Fibroblast of the conjunctiva (primary cell): Measurements from ENCODE around the gene CAP2.
"Not testable (repeated sequence)": the region's sequence is repeated elsewhere in the genome, so short reads cannot be mapped to it uniquely, and the experiment has no call there.

Source experiments
- DNase-seq: peaks from one replicate; pipeline ENCODE4 v3.0.0-alpha.2; 2010; ENCODE audit warnings: low read depth

The CAP2 gene

GRCh38 chr6:17439243-17439993 lies 46.0 kb downstream of the CAP2 start:
- DNase-seq: no peak

- DNase-seq: not testable (repeated sequence)
These were observed 47.4 kb downstream of the CAP2 start for GRCh38 chr6:17440811-17441210.

GRCh38 chr6:17442196-17442595 lies 48.8 kb downstream of the CAP2 start:
- DNase-seq: no peak

- no peak for DNase-seq
These were observed 53.3 kb downstream of the CAP2 start for GRCh38 chr6:17446713-17447112.

- no peak for DNase-seq
These were observed 54.8 kb downstream of the CAP2 start for GRCh38 chr6:17448165-17448564.

GRCh38 chr6:17450397-17450796 lies 57.0 kb downstream of the CAP2 start:
- no peak for DNase-seq

- no peak for DNase-seq
These were observed 57.4 kb downstream of the CAP2 start for GRCh38 chr6:17450832-17451231.

GRCh38 chr6:17452096-17452495 lies 58.7 kb downstream of the CAP2 start:
- DNase-seq: no peak

- DNase-seq: no peak
These were observed 61.1 kb downstream of the CAP2 start for GRCh38 chr6:17454316-17455005.

- DNase-seq: no peak
These were observed 62.5 kb downstream of the CAP2 start for GRCh38 chr6:17455919-17456318.

GRCh38 chr6:17456711-17457110 lies 63.3 kb downstream of the CAP2 start:
- no peak for DNase-seq

- DNase-seq: no peak
These were observed 64.0 kb downstream of the CAP2 start for GRCh38 chr6:17457405-17457804.

- no peak for DNase-seq
These were observed 64.6 kb downstream of the CAP2 start for GRCh38 chr6:17457956-17458355.

GRCh38 chr6:17458966-17459365 lies 65.6 kb downstream of the CAP2 start:
- DNase-seq: no peak

GRCh38 chr6:17460862-17461261 lies 67.5 kb downstream of the CAP2 start:
- no peak for DNase-seq

GRCh38 chr6:17466147-17466546 lies 72.8 kb downstream of the CAP2 start:
- DNase-seq: no peak

GRCh38 chr6:17466707-17467106 lies 73.3 kb downstream of the CAP2 start:
- no peak for DNase-seq

- no peak for DNase-seq
These were observed 75.8 kb downstream of the CAP2 start for GRCh38 chr6:17469006-17469832.

GRCh38 chr6:17470202-17470937 lies 77.0 kb downstream of the CAP2 start:
- DNase-seq: no peak

GRCh38 chr6:17470938-17471327 lies 77.5 kb downstream of the CAP2 start:
- DNase-seq: peak; percentile 28

GRCh38 chr6:17472653-17473183 lies 79.3 kb downstream of the CAP2 start:
- no peak for DNase-seq

- DNase-seq: no peak
These were observed 80.2 kb downstream of the CAP2 start for GRCh38 chr6:17473554-17473953.
